Omental fat pad (tissue), 4 donors: ENCODE measurements around the gene OR2B3. TPM values are rescaled to one million over a fixed set of nuclear protein-coding genes. Genes with fewer than 3 reads are reported as not detected.
"Not testable (repeated sequence)": the region's sequence is repeated elsewhere in the genome, so short reads cannot be mapped to it uniquely, and the experiment has no call there.

Source experiments
- ATAC-seq: fragments of 150-250 bp; one replicate; pipeline ENCODE4 v1.9.1; 2016; ENCODE audit warnings: mild to moderate bottlenecking, moderate library complexity; ENCODE audit not compliant: low FRiP score
- DNase-seq: peaks from one replicate; pipeline ENCODE4 v3.0.0-alpha.2; 2019; ENCODE audit warnings: low spot score
- CTCF ChIP-seq, 3 donors: fragments of 450-650 bp; IDR thresholded peaks; one replicate each; pipeline ENCODE4 v1.5.1; 2016 to 2017; ENCODE audit warnings: antibody characterized with exemption in 3 of 3, mild to moderate bottlenecking in 3 of 3, moderate library complexity in 2 of 3
- total RNA-seq, 4 donors: library from RNA; depleted of rRNA; stranded (reverse); fragments of >200 nt; gene quantifications; one replicate each; pipeline ENCODE4 v1.1.0, GENCODE V29; 2016

OR2B3 gene, protein sequence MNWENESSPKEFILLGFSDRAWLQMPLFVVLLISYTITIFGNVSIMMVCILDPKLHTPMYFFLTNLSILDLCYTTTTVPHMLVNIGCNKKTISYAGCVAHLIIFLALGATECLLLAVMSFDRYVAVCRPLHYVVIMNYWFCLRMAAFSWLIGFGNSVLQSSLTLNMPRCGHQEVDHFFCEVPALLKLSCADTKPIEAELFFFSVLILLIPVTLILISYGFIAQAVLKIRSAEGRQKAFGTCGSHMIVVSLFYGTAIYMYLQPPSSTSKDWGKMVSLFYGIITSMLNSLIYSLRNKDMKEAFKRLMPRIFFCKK
- total RNA-seq = not detected

DNA sequence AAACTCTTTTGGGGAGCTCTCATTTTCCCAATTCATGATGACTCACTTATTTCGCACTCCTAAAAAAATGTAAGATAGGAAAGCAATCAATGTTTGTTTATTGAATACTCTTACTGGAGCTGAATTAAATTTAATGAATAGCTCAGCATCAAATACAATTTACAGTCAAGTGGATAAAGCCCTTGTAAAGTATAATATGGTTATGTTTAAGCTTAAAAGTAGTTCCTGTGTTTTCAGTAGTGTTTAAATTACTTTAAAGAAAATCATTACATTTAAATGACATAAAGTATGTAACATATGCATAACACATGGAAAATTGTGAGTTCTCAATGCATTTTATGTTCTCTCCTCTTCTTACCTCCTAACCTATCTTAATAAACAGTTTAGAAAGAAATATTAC, at the start of gene OR2B3:
Gene OR2B3, minus strand, starts transcription at position 101 of the 400 bp plus-strand sequence. Its CDS starts 65 bp downstream, at position 36.
- no peak for TF ChIP-seq CTCF (IDR thresholded peaks at IDR 0.05)
- ATAC-seq (no peak), DNase-seq (no peak)

- no peak for TF ChIP-seq CTCF (IDR thresholded peaks at IDR 0.05)
- ATAC-seq (no peak), DNase-seq (no peak)
Observed at GRCh38 chr6:29131691-29132090, 44.6 kb upstream of the OR2B3 start.

DNA sequence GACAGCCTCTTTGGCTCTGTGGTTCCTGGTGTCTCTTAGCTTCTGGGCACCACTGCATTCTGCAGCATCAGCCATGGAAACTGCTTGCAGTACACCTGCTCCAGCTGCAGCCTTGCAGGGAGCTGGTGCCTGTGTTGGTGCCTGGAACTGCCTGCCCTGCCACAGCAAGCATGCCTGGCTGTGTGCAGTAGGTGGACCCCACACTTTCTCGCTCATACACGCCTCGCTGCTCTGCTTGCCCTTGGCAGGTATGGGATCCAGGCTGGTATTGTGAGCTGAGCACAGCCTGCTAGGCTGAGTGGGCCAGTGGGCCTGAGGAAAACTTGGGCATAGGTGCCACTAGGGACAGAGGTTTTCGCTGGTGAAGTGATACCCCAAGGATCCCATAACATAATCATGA, 43.5 kb upstream of the OR2B3 start:
- no peak for TF ChIP-seq CTCF (IDR thresholded peaks at IDR 0.05)
- DNase-seq = no peak
- ATAC-seq = no peak

- ATAC-seq (no peak), DNase-seq (no peak)
- no peak for TF ChIP-seq CTCF (IDR thresholded peaks at IDR 0.05)
Observed at GRCh38 chr6:29129326-29130012, 42.4 kb upstream of the OR2B3 start.

DNA sequence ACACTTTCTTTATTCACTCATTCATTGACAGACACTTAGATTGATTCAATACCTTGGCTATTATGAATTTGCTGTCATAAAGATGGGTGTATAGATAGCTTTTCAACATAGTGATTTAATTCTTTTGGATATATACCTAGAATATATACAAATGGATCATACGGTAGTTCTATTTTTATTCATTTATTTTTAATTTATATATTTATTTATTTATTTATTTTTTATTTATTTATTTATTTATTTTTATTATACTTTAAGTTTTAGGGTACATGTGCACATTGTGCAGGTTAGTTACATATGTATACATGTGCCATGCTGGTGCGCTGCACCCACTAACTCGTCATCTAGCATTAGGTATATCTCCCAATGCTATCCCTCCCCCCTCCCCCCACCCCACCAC, 27.9 kb upstream of the OR2B3 start:
- not testable (repeated sequence) for DNase-seq, ATAC-seq

GRCh38 chr6:29112135-29112534, 25.0 kb upstream of the OR2B3 start:
- no peak for TF ChIP-seq CTCF (IDR thresholded peaks at IDR 0.05)
- ATAC-seq (no peak), DNase-seq (no peak)

DNA sequence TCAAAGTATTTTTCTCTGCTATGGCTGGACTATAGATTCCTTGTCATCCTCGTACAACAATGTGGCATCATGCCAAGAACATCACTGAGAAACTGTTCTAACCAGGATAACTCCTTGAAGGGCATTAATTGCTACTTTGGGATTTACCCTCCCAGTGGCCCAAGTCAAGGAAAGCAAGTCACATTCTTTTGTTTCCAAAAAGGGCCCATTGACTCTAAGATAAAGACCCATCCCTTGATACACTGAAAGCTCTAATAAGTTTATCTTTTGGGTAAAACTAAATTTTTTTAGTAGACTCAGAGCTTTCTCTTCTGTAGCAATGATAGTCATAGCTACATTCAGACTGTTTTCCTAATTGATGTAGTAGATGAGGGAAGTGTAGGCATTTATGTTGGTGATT, 20.6 kb upstream of the OR2B3 start, which contains the start of gene OR2J3:
Gene OR2J3, plus strand, starts transcription at position 301 of the 400 bp plus-strand sequence. CDS start 3,833 bp downstream, outside the sequence.
- no peak for ATAC-seq
- no peak for DNase-seq
- no peak for TF ChIP-seq CTCF (IDR thresholded peaks at IDR 0.05)
